Measurements from ENCODE around the gene FBXL7.

FBXL7 gene

GRCh38 chr5:15980835-15981234, 480.9 kb downstream of the FBXL7 start:
- Histone ChIP-seq H3K79me2 (ENCODE audit: insufficient read depth, low read length) (no peaks in the 10 kb centered on the region), H3K4me3 (ENCODE audit: insufficient read depth, low read length, poor library complexity, severe bottlenecking) (no peak overlapping the region), H3F3A (ENCODE audit: insufficient read depth) (no peaks in the 10 kb centered on the region), H3K9me2 (replicated peaks; ENCODE audit: insufficient read depth, low read length) (no peaks in the 10 kb centered on the region), H3K4me2 (ENCODE audit: low read depth, low read length, poor library complexity, severe bottlenecking) (no peak overlapping the region), H3K27me3 (ENCODE audit: low read length) (no peaks in the 10 kb centered on the region), H3K9ac (ENCODE audit: low read length) (no peak overlapping the region), H3K36me3 (ENCODE audit: low read length) (no peaks in the 10 kb centered on the region), H3K9me3 (ENCODE audit: insufficient read depth, low read length) (no peaks in the 10 kb centered on the region), H4K20me1 (ENCODE audit: low read depth, low read length) (no peaks in the 10 kb centered on the region), H3K27ac (ENCODE audit: low read depth, low read length) (no peak overlapping the region), H2AFZ (ENCODE audit: low read depth, low read length, severe bottlenecking) (no peak overlapping the region)
- TF ChIP-seq, protein P1, sequence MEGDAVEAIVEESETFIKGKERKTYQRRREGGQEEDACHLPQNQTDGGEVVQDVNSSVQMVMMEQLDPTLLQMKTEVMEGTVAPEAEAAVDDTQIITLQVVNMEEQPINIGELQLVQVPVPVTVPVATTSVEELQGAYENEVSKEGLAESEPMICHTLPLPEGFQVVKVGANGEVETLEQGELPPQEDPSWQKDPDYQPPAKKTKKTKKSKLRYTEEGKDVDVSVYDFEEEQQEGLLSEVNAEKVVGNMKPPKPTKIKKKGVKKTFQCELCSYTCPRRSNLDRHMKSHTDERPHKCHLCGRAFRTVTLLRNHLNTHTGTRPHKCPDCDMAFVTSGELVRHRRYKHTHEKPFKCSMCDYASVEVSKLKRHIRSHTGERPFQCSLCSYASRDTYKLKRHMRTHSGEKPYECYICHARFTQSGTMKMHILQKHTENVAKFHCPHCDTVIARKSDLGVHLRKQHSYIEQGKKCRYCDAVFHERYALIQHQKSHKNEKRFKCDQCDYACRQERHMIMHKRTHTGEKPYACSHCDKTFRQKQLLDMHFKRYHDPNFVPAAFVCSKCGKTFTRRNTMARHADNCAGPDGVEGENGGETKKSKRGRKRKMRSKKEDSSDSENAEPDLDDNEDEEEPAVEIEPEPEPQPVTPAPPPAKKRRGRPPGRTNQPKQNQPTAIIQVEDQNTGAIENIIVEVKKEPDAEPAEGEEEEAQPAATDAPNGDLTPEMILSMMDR (IDR thresholded peaks at IDR 0.05; ENCODE audit: insufficient read depth, low read length, poor library complexity, severe bottlenecking) = no peak

DNA sequence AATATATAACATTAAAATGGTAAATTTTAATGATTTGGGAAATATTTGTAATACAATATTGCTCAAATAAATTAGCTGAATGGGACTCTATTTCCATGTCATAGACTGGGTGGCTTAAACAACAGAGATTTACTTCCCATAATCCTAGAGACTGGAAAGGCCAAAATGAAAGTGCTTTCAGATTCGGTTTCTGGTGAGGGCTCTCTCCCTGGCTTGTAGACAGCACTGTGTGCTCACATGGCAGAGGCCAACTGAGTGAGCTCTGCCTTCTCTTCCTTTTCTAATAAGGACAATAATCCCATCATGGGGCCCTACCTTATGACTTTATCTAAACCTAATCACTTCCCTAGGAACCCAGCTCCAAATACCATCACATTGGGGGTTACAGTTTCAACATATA, 483.4 kb downstream of the FBXL7 start:
- H3K9me2 ChIP-seq (replicated peaks; ENCODE audit: insufficient read depth, low read length) = no peaks in the 10 kb centered on the region
- H3K9me3 ChIP-seq (ENCODE audit: insufficient read depth, low read length) = no peaks in the 10 kb centered on the region
- H3F3A ChIP-seq (ENCODE audit: insufficient read depth) = no peaks in the 10 kb centered on the region
- H3K9ac ChIP-seq (ENCODE audit: low read length) = no peak overlapping the region
- H4K20me1 ChIP-seq (ENCODE audit: low read depth, low read length) = no peaks in the 10 kb centered on the region
- no peaks in the 10 kb centered on the region for H3K27me3 ChIP-seq (ENCODE audit: low read length)
- no peak overlapping the region for H3K27ac ChIP-seq (ENCODE audit: low read depth, low read length)
- no peak overlapping the region for H3K4me2 ChIP-seq (ENCODE audit: low read depth, low read length, poor library complexity, severe bottlenecking)
- no peak overlapping the region for H2AFZ ChIP-seq (ENCODE audit: low read depth, low read length, severe bottlenecking)
- H3K79me2 ChIP-seq (ENCODE audit: insufficient read depth, low read length) = no peaks in the 10 kb centered on the region
- H3K36me3 ChIP-seq (ENCODE audit: low read length) = no peaks in the 10 kb centered on the region
- TF ChIP-seq EZH2phosphoT487 (conservative IDR thresholded peaks at IDR 0.05; ENCODE audit: low read length) = no peak
- TF ChIP-seq, protein P1 (IDR thresholded peaks at IDR 0.05; ENCODE audit: insufficient read depth, low read length, poor library complexity, severe bottlenecking) = no peak
- no peak overlapping the region for H3K4me3 ChIP-seq (ENCODE audit: insufficient read depth, low read length, poor library complexity, severe bottlenecking)
